ENCODE data around the gene SMIM7. TPM values are rescaled to one million over a fixed set of nuclear protein-coding genes. Genes with fewer than 3 reads are reported as not detected.

Gene SMIM7
- total RNA-seq, 1 experiment from 2014 or later, result 101 TPM

- no peaks in the 10 kb centered on the region for H3K9me3 ChIP-seq (replicated peaks)
- peaks cover 20% of the 10 kb centered on the region for H3K36me3 ChIP-seq
- DNase-seq (ENCODE audit: low read depth in 1 of 2, low spot score in 2 of 2), result no peak
- no peaks in the 10 kb centered on the region for H3K27me3 ChIP-seq (replicated peaks)
- peaks cover 14% of the 10 kb centered on the region for H3K4me1 ChIP-seq (replicated peaks)
- H3K27ac ChIP-seq, result no peak overlapping the region
- no peak overlapping the region for H3K4me3 ChIP-seq
These were observed 52.1 kb downstream of the SMIM7 start for GRCh38 chr19:16607819-16608218.

DNA sequence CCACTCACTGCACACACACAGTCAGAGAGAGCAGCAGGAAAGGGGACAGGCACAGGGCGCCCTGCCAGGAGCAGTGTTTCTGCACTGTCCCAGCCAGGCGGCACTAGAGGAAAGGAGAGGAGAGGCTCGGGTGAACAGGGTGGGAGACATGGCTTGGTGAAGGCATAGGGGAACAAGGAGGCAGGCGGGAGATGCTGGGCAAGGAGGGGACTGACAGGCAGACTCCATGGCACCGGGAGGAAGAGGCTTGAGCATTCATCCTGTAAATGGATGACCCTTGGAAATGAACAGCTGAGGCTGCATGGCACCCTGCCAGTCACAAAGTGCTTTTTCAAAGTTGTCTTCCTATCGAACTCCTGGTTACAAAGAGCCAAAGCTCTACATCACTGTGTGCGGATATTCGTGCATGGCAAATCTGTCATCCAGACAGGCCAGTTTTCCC lies 54.4 kb downstream of the SMIM7 start:
- no peak overlapping the region; the same call in 1 of the 2 replicates for H3K27ac ChIP-seq
- no peaks in the 10 kb centered on the region for H3K9me3 ChIP-seq (replicated peaks)
- no peaks in the 10 kb centered on the region for H3K27me3 ChIP-seq (replicated peaks)
- no peak for DNase-seq (ENCODE audit: low read depth in 1 of 2, low spot score in 2 of 2)
- H3K36me3 ChIP-seq, result peaks cover 21% of the 10 kb centered on the region
- H3K4me1 ChIP-seq (replicated peaks), result peaks cover 14% of the 10 kb centered on the region
- no peak overlapping the region for H3K4me3 ChIP-seq

DNA sequence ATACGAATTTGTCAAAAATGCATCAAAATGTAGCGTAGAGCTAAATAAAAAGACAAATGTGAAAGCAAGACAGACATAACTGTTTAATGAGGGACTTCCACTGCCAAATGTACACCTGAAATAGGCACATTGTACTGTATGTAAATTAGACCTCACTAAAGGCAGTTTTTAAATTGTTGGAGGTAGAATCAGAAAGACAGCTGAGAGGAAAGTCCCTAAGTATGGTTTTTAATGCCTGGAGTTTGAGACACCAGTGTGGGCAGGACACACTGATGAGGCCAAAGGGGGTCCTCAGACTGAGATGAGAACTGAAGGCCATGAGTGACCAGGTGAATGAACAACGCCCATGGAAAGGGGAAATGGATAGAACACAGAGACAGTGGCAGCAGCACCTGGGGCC lies 54.8 kb downstream of the SMIM7 start:
- Histone ChIP-seq H3K4me3 (no peak overlapping the region), H3K27me3 (replicated peaks) (no peaks in the 10 kb centered on the region), H3K27ac (no peak overlapping the region), H3K9me3 (replicated peaks) (no peaks in the 10 kb centered on the region), H3K4me1 (replicated peaks) (peaks cover 14% of the 10 kb centered on the region), H3K36me3 (peaks cover 21% of the 10 kb centered on the region)
- no peak for DNase-seq (ENCODE audit: low read depth in 1 of 2, low spot score in 2 of 2)

DNA sequence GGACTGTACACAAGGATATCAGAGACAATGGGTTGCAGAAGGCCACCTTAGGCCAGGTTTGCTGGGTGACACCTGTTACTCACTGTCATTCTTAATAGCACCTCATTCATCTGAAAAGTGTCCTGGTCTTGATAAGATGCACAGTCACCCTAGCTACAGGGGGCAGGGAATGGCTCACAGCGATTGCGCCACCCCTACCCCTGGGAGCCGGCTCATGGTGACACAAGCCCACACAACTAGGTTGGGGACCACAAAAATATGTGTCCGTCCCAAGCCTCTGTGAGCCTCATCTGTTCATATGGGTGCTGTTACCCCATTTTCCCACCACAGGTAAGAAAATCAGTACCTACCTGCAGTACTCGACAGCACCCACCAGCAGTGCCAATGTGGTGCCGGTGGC lies 55.3 kb downstream of the SMIM7 start:
- peaks cover 21% of the 10 kb centered on the region for H3K36me3 ChIP-seq
- no peak overlapping the region for H3K27ac ChIP-seq
- no peaks in the 10 kb centered on the region for H3K9me3 ChIP-seq (replicated peaks)
- no peak overlapping the region for H3K4me3 ChIP-seq
- DNase-seq (ENCODE audit: low read depth in 1 of 2, low spot score in 2 of 2), result no peak
- no peaks in the 10 kb centered on the region for H3K27me3 ChIP-seq (replicated peaks)
- H3K4me1 ChIP-seq (replicated peaks), result peaks cover 14% of the 10 kb centered on the region

GRCh38 chr19:16603090-16603489 lies 56.9 kb downstream of the SMIM7 start:
- Histone ChIP-seq H3K9me3 (replicated peaks) (no peaks in the 10 kb centered on the region), H3K27ac (no peak overlapping the region), H3K27me3 (replicated peaks) (no peaks in the 10 kb centered on the region), H3K4me1 (replicated peaks) (peaks cover 14% of the 10 kb centered on the region), H3K36me3 (peaks cover 20% of the 10 kb centered on the region), H3K4me3 (no peak overlapping the region)
- no peak for DNase-seq (ENCODE audit: low read depth in 1 of 2, low spot score in 2 of 2)

DNA sequence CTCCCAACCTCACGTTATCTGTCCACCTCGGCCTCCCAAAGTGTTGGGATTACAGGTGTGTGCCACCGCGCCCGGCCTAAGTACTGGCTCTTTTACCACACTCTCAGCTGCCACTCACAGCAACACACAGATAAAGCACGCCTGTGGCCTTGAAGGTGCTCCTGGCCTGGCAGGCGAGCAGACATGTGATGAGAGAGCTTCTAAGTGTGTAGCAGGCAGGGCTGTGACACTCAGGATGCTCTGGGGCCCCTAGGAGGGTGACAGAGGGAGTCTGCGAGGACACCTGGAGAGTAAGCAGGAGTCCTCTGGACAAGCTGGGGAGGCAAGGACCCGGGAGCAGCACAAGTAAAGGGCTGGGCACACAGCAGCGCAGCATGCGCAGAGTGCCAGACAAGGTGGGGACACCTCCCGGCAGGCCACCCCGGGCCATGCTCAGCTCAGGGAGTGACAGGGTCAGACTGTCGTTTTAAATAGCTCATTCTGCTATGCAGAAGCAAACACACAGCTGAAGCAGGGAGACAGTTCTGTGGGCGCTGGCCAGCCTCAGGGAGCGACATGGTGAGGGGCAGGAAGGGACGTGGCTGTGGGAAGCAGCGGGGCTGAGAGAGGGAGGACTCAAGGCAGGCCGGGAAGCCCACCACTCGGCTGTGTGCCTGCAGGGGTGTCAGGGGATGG lies 58.4 kb downstream of the SMIM7 start:
- no peak for DNase-seq (ENCODE audit: low read depth in 1 of 2, low spot score in 2 of 2)
- no peaks in the 10 kb centered on the region for H3K9me3 ChIP-seq (replicated peaks)
- H3K27ac ChIP-seq, result no peak overlapping the region
- peaks cover 16% of the 10 kb centered on the region for H3K36me3 ChIP-seq
- no peak overlapping the region for H3K4me3 ChIP-seq
- H3K27me3 ChIP-seq (replicated peaks), result no peaks in the 10 kb centered on the region
- peaks cover 14% of the 10 kb centered on the region for H3K4me1 ChIP-seq (replicated peaks)

GRCh38 chr19:16600824-16601223 lies 59.1 kb downstream of the SMIM7 start:
- no peak overlapping the region for H3K4me3 ChIP-seq
- no peaks in the 10 kb centered on the region for H3K27me3 ChIP-seq (replicated peaks)
- H3K36me3 ChIP-seq, result peaks cover 15% of the 10 kb centered on the region
- H3K4me1 ChIP-seq (replicated peaks), result peaks cover 7% of the 10 kb centered on the region
- no peak for DNase-seq (ENCODE audit: low read depth in 1 of 2, low spot score in 2 of 2)
- no peak overlapping the region for H3K27ac ChIP-seq
- no peaks in the 10 kb centered on the region for H3K9me3 ChIP-seq (replicated peaks)

- Histone ChIP-seq H3K4me3 (no peak overlapping the region), H3K4me1 (replicated peaks) (no peaks in the 10 kb centered on the region), H3K9me3 (replicated peaks) (no peaks in the 10 kb centered on the region), H3K27ac (no peak overlapping the region), H3K27me3 (replicated peaks) (no peaks in the 10 kb centered on the region), H3K36me3 (0 out of 2 replicates have a peak, but pooled peaks cover 5% of the 10 kb centered on the region)
- no peak for DNase-seq (ENCODE audit: low read depth in 1 of 2, low spot score in 2 of 2)
These were observed 60.1 kb downstream of the SMIM7 start for GRCh38 chr19:16599655-16600346.

- Histone ChIP-seq H3K9me3 (replicated peaks) (no peaks in the 10 kb centered on the region), H3K4me1 (replicated peaks) (no peaks in the 10 kb centered on the region), H3K4me3 (no peak overlapping the region), H3K27ac (no peak overlapping the region), H3K36me3 (0 out of 2 replicates have a peak, but pooled peaks cover 4% of the 10 kb centered on the region), H3K27me3 (replicated peaks) (no peaks in the 10 kb centered on the region)
- no peak for DNase-seq (ENCODE audit: low read depth in 1 of 2, low spot score in 2 of 2)
These were observed 61.1 kb downstream of the SMIM7 start for GRCh38 chr19:16598848-16599247.

DNA sequence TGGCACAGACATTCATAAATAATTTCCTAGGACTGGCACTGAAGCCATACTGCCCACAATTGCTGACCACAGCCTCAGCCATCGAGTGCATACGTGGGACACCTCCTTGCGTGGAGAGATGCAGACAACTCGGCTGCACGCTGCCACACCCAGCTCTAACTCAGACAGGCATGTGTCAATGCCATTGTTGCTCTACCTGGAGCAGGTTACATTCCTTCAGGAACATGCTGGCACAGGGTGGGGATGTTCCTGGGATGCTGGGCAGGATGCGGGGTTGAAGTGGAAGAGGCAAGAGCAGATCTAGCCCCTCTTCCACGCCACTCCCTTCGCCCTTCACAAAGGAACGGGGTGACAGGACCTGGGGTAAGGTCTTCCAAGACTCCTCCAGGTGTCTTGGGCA lies 63.5 kb downstream of the SMIM7 start:
- H3K4me3 ChIP-seq, result no peak overlapping the region
- peaks cover 3% of the 10 kb centered on the region; the same call in 1 of the 2 replicates for H3K36me3 ChIP-seq
- no peaks in the 10 kb centered on the region for H3K4me1 ChIP-seq (replicated peaks)
- no peaks in the 10 kb centered on the region for H3K27me3 ChIP-seq (replicated peaks)
- no peak for DNase-seq (ENCODE audit: low read depth in 1 of 2, low spot score in 2 of 2)
- no peak overlapping the region for H3K27ac ChIP-seq
- no peaks in the 10 kb centered on the region for H3K9me3 ChIP-seq (replicated peaks)

Other genes starting within 250 kb of the SMIM7 start
- gene EPS15L1, start 188.2 kb downstream of the SMIM7 start, total RNA-seq (2014; rRNA removed; shearing (Covaris generic)), result 6.8 and 8.2 TPM in 2 replicates
- gene CALR3, start 164.0 kb downstream of the SMIM7 start, total RNA-seq (2014; rRNA removed; shearing (Covaris generic)), result not detected in 2 replicates
- 1.2 and 3.0 TPM in 2 replicates for gene C19orf44, start 163.8 kb downstream of the SMIM7 start, total RNA-seq (2014; rRNA removed; shearing (Covaris generic))
- 3.8 and 4.3 TPM in 2 replicates for gene CHERP, start 117.7 kb downstream of the SMIM7 start, total RNA-seq (2014; rRNA removed; shearing (Covaris generic))
- gene SLC35E1, start 87.7 kb downstream of the SMIM7 start, total RNA-seq (2014; rRNA removed; shearing (Covaris generic)), result 13.1 and 24.7 TPM in 2 replicates
- 9.6 and 9.8 TPM in 2 replicates for gene MED26, start 31.9 kb downstream of the SMIM7 start, total RNA-seq (2014; rRNA removed; shearing (Covaris generic))
- 0.13 and 0.97 TPM in 2 replicates for gene TMEM38A, start 995 bp upstream of the SMIM7 start, total RNA-seq (2014; rRNA removed; shearing (Covaris generic))
- gene NWD1, start 59.7 kb upstream of the SMIM7 start, total RNA-seq (2014; rRNA removed; shearing (Covaris generic)), result not detected in 2 replicates
- gene SIN3B, start 169.3 kb upstream of the SMIM7 start, total RNA-seq (2014; rRNA removed; shearing (Covaris generic)), result 9.5 and 18.8 TPM in 2 replicates
- gene F2RL3, start 228.9 kb upstream of the SMIM7 start, total RNA-seq (2014; rRNA removed; shearing (Covaris generic)), result 0.37 and 0.50 TPM in 2 replicates